ENCODE data around the gene MRPS2.
"Not testable (repeated sequence)": the region's sequence is repeated elsewhere in the genome, so short reads cannot be mapped to it uniquely, and the experiment has no call there.

MRPS2 gene

DNA sequence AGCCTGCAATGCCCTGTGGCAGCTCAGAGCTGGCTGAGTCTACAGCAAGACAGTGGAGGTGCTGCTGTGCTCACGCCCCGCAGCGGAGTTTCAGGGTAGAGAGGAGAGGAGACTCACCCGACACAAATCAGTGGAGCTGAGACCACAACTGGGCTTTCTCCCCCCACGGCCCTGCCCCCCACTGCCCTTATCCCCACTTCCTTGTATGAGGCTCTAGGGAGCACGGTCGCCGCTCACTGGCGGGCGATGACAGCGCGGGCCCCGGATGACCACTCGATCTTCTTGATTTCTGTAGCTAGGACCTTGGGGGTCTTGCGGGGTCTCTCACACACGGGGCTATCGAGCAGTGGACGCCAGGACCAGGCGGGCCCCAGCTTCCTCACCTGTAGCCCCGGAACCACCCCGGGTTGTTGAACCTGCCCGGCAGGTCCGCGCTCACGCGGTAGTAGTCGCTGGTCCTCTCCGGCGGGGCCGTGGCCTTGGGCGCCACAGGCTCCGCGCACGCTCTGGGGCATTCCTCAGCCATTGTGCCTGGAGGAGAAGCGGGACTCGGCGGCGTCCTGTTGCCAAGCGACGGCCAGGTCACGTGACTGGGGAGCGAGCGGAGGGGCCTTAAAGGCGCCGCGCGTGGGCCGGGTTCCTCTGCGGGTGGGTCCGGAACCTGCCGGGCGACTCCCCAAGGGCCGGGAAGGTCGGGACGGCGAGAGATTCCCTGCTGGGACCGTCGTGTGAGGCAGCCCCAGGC lies 984 bp upstream of the MRPS2 start:
- DNase-seq (ENCODE audit: low spot score): peak; percentile 89

DNA sequence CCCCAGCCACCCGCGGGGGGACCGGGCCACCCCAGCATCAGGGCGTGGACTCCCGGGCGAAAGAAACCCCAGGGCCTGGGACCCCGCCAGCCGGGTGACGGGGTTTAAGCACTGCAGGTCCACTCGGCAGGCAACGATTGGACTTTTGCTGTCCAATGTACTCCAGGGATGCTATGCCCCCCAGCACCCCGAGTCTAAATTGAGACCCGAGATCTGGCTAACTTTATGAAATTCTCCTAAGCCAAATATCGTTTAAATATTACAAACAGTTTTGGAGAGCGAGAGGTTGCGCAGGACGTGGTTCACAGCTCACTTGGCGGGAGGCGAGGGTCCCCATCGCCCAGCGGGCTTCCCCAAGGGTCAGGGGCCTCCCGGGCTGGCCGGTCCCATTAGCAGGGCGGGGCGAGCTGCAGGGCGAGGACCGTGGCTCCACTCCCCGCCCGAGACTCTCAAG lies 384 bp upstream of the MRPS2 start:
- DNase-seq (ENCODE audit: low spot score): no peak

DNA sequence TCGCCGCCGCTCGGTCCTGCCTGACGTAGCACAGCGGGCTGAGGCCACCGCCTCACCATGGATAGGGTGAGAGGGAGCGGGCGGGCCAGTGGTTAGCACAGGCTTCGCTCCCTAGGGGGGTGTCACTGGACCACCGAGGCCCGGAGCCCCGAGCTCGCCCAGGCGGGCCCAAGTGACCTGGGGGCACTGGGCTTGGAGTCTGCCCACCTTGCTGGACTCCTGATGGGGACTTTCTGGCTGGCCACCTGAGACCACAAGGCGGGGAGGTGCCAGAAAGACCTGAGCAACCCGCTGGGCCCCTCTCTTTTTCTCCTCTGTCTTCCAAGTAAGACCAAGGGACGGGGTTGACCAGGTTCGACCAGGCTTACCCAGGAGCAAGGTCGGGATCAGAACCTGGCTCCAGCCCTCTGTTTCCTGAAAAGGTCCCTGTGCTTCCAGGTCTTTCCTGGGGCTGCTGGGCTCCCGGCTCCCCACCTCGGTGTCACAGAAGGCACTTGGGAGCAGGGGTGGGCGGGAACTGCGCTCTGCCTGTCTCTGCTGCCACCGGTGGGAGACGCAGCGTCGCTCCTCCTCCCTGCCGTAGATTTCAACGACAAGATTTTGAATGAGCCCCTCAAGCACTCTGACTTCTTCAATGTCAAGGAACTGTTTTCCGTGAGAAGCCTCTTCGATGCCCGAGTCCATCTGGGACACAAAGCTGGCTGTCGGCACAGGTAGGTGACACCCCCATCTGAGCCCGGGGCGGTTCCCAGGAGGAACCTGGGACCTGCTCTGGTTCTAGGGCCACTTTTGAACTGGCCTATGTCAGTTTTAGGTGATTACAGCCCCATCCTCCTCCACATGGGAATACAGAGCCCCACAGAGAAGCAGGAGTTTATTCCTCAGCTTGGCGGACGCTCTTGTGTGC lies 1.0 kb downstream of the MRPS2 start:
- DNase-seq (ENCODE audit: low spot score): peak; percentile 24

DNA sequence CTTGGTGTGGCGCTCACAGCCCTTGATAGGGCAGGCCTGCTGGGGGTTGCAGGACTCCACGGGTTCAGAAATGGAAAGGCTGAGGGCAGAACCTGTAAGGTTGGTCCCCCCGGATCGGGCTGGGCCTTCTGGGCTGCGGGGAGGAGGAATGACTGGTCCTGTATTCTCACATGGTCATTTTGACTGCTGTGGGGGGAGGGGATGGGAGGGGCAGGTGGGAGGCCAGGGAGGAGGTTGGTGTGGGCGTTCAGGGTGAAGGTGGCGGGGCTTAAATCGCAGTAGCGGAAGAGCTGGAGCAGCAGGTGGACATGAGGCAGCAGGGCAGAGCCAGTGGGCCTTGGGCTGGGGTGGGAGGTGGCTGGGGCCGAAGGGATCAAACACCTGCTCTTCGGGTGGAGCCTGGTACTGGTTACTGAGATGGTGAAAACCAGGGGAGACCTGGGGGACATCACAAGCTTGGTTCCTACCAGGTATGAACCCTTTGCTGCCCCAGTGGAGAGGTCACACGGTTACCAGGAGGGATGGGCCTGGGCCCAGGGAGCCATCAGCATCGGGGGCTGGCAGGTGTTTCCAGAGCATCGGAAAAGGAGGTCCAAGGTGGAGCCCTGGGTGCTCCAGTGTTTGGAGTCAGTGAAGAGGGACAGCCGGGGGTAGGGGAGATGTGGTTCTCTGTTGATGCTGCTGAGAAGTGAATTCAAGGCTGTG lies 1.8 kb downstream of the MRPS2 start:
- no peak for DNase-seq (ENCODE audit: low spot score)

DNA sequence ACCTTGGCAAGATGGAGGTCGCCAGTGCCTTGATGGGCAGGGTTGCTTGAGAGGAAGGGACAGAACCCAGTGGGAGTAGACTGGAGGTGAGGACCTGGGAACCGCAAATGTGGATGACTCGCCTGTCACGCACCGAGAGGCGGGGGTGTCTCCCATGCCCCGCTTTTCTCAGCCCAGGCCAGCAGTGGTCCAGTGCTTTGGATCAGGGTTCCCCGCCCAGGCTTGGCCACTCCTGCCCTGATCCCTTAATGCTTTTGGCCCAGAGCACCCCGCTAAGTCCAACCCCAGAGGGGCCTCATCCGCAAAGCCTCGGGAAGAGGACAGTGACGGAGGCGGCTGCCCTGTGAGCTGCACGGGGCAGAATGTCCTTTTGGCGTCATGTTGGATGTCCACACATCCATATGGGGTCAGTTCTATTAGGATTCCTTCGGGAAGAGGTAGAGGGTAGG lies 2.4 kb downstream of the MRPS2 start:
- DNase-seq (ENCODE audit: low spot score): no peak

DNA sequence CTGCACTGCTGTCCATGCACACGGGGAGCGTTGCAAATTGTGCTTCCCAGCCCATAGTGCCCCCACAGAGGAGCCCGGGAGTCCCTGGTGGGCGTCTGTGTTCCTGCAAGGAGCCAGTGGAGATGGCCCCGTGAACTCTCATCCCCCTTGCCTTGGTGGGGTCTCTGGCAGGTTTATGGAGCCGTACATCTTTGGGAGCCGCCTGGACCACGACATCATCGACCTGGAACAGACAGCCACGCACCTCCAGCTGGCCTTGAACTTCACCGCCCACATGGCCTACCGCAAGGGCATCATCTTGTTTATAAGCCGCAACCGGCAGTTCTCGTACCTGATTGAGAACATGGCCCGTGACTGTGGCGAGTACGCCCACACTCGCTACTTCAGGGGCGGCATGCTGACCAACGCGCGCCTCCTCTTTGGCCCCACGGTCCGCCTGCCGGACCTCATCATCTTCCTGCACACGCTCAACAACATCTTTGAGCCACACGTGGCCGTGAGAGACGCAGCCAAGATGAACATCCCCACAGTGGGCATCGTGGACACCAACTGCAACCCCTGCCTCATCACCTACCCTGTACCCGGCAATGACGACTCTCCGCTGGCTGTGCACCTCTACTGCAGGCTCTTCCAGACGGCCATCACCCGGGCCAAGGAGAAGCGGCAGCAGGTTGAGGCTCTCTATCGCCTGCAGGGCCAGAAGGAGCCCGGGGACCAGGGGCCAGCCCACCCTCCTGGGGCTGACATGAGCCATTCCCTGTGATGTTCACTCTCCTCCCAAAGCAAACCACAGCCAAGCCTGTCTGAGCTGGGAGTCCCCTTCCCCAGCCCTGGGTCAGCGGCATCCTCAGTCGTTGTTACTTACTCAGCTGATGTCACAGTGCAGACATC lies 3.1 kb downstream of the MRPS2 start:
- no peak for DNase-seq (ENCODE audit: low spot score)

DNA sequence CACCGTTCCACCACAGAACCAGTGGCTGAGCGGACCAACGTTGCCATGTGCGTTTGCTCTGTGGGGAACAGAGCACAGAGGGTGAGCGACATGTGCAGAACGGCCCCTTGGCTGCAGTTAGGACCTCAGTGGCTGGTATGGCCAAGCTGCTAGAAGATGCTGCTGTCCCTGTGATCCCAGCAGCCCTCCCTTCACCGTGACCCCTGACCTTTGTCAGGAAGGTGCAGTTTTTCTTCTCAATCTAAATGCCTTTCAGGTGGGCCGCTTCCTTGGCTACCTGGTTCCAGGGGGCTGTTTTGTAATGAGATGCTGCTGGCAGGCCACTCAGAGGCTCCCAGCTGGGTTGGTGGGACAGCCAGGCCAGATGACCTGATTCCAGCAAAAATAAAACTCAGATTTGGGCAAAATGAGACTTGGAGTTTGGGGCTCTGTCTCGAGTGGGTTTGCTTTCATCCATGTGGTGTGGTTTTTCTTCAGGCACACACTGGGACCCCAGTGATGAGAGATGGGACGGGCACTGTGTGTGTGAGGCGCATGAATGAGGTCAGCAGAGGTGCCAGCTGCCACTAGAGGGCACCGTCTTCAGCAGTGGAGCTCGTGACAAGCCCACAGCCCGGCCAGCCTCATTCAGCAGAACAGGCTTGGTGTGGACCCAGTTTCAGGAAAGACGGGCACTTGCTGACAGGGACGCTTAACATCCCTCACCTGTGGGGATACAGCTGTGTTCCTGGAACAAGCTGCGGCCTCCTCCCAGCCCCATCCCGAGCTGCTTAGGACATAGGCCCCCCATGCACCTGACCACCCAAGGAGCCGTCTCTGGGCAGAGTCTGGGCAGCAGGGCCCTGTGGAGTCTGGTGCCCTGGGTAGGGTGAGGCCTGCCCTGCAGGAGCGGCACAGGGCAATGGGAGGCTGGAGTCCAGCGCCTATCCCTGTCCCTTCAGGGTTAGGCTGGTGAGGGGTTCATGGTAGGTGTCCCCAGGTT lies 4.1 kb downstream of the MRPS2 start:
- peak; percentile 50 for DNase-seq (ENCODE audit: low spot score)

DNA sequence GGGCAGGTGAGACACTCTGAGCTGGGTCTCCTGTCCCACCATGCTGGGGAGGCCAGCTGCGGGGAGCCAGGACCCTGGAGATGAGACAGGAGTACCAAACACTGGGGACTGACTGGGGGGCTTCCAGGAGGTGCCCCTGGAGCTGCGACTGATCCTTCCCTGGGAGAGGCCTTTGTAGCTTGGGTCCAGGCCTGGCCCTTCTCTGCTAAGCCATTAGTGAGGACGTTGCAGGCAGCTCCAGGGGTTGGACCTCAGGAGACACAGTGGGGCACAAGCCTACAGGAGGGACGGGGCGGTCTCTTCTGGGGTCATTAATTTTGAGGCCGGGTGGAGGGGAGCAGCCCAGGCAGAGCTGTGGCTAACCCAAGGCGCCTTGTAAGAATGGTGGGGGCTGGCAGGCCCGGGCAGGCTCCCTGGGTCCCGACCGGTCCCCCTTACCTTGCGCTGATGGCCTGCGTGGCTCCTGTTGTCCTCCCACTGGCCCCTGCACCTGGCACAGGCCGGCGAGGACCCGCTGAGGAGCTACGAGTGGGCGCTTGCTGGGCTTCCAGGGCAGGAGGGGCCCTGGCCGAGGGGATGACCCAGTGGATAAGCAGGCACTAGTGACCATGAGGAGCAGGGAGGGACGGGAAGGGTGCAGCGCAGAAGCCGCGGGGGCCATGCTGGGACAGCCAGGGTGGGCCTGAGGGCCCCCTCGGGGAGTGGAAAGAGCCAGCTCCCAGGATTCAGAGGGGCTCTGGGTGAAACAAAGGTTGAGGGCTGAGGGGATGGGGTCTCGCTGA lies 5.1 kb downstream of the MRPS2 start:
- no peak for DNase-seq (ENCODE audit: low spot score)

DNA sequence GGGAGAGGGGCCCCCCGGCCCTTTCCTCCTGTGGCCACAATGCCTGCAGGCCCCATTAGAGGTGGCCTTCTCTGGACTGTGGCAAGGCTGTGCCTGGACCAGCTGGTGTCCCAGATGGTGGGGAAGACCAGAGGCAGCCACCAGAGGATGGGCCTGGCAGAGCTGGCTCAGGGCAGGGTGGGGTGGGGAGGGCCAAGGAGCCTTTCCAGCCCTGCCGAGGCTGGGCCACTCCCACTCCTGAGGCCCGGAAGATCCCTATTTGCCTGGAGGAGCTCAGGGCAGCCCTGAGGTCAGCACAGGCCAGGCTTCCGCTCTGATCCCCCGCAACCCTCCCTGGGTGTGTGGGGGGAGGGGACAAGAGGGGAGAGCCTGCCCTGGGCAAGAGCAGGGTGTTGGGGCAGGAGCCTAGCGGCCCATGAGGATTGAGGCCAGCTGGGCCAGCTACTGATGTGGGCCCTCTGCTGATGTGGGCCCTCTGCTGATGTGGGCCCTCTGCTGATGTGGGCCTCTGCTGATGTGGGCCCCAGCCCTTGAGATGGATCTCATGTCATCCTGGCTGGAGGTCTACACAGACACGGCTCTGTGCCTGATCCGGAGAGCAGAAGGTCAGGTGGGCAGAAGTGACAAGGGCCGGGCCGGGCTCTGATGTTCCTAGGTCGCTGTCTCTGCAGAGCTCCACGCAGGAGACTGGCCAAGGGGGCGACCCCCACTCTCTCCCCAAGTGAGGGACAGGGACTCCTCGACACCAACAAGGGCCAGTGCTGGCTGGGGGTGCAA lies 6.0 kb downstream of the MRPS2 start:
- DNase-seq (ENCODE audit: low spot score): no peak

DNA sequence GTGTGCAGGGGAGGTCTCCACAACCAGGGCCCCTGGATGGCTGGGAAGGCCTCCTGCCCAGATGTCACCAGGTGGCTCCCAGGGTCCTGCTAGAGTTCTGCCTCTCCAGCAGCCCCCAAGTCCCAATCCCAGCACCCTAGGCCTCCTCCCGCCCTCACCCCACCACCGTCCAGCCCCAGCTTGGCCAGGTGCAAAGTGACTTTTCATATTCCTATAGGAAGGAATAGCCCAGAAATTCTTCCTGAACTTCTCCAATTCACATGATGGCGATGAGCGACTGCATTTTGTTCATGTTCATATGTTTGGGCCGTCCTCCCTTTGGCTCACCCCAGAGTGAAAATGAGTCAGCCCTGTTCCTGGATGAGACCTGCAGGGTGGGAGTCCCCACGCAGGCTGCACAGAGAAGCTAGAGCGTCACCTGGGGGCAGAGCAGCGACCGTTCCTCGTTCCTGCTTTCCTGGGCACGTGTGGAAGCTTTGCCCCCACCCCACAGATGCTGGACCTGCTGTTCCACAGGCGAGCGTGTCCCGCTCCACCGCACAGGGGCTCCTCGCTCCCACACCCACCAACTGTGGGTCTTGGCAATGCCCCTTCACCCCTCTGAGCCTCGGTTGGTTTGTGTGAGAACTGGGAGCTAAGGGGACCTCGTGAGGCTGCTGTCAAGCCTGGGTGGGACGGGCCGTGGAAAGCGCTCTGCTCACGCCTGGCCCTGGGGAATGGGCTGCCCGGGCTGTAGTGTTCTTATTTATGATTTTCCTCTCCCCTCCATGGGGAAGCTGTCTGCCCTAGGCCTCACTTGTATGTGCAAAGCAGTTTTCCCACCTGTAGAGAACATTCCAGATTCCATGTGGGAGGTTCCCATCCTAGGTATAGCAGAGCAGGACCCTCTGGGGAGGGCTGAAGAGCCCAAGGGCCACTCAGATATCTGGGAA lies 6.9 kb downstream of the MRPS2 start:
- no peak for DNase-seq (ENCODE audit: low spot score)

DNA sequence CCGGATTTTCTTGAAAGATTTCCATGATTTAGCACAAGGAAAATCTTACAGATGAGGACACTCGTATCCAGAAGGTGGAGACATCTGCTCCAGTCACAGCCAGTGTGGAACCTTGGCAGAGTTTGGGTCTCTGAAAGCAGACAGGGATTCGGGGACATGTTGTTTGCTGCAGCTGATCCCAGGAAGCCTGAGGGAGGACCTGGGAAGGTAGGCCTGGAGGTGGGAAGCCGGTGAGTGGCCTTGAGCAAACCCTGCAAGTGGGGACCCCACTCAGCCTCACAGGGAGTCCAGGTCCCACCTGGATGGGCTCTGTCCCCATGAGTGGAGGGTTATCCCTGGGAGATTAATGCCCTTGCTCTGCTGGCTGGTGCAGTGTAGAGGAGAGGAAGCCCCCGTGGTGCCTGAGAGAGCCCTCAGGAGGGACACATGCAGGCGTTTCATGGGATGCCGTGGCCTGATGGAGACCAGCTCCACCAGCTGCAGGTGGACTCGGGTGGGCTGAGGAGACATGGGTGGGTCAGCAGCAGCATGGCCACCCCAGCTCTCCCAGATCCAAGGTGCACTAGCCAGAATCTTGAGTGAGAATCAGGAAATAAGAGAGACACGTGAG lies 7.8 kb downstream of the MRPS2 start:
- DNase-seq (ENCODE audit: low spot score): no peak

DNA sequence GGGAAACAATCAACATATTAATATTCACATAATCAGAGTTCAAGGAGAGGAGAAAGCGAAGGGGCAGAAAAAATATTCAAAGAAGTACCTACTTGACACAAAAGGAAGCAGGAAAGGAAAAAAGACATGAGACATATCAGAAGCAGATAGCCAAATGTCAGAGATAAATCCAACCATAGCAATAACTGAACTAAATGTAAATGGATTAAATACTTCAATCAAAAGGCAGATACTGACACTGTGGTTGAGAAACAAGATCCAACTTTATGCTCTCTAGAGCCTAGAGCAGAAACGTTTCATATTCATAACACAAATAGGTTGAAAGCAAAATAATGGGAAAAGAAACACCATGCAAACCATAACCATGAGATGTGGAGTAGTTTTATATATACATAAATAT lies 9.0 kb downstream of the MRPS2 start:
- DNase-seq (ENCODE audit: low spot score): no peak

DNA sequence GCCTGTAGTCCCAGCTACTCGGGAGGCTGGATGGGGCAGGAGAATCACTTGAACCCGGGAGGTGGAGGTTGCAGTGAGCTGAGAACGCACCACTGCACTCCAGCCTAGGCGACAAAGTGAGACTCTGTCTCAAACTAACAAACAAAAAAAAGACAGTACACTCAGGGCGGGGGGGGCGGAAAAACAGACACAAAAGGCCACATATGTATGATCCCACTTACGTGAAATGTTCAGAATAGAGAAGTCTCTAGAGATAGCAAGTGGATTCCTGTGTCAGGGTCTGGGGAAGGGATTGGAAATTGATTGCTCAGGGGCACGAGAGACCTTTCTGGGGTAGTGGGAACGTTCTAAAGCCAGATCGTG lies 11.7 kb downstream of the MRPS2 start:
- DNase-seq (ENCODE audit: low spot score): no peak

DNA sequence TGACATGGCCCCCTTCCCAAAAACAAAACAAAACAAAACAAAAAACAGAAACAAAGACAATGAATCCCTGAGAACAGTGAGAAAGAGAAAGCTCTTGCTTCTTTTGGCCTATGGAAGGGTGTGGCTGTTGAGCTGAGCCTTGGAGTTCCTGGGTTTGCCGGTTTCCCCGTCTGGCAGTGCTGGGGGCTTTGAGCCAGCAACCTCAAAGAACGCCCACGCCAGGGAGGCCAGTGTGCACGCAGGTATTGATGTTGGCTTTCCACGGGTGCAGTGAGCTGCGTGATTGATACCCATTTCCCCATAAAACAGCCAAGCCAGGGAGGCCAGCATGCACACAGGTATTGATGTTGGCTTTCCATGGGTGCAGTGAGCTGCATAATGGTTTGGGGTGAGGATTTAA lies 12.4 kb downstream of the MRPS2 start:
- no peak for DNase-seq (ENCODE audit: low spot score)

DNA sequence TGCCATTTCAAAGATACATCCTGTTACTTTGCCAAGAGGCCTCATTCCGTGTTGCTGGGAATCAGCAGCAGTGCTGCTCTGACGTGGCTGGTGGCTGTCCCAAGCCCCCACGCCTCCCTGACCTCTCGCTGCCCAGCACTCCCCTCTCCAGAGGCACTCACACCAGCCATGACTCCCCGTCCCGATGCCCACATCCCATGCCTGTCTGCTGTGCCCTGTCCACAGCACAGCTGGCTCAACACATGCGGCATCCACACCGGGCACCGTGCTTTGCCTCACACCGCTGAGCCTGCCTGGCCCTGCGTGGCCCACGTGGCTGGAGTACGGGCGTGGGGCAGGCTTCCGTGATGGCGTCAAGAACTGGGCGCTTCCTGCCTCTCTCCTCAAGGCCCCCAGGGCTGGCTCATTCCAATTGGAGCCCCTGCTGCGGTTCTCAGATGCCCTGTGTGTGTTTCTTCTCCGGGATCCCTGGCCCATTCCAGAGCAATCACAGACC lies 12.9 kb downstream of the MRPS2 start:
- no peak for DNase-seq (ENCODE audit: low spot score)

DNA sequence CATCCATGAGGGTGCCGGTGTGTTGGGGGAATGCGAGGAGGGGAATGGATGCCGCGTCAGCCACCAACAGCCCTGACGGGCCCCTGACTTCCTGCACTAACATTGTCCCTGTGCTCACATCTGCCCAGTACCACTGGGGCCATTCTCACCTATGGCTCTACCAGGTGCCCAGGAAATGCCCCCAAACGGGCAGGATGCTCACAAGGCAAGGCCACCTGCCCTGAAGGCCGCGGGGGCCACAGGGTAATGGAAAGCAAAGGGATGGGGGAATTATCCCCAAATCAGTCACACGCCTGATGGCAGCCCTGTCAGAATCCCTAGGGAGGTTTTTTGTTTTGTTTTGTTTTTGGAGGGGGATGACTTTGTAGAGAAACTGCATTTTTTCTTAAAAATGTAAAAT lies 13.4 kb downstream of the MRPS2 start:
- DNase-seq (ENCODE audit: low spot score): not testable (repeated sequence)

Measured in CD4-positive, alpha-beta T cell treated with Interleukin-15 for 4 hours (primary cell).